PC-9 (cell line): ENCODE measurements around the gene MYLK.

Source experiments
- EZH2 ChIP-seq: fragments of 200-600 bp; sonication (generic); IDR thresholded peaks from 2 replicates; pipeline ENCODE4 v1.8.0; 2017; ENCODE audit warnings: antibody characterized with exemption, low read depth
- TF ChIP-seq, protein P1 (sequence below): fragments of 200-600 bp; sonication (generic); conservative IDR thresholded peaks from 2 replicates; pipeline ENCODE4 v1.6.1; 2017; ENCODE audit warnings: mixed run types, antibody characterized with exemption, mild to moderate bottlenecking, moderate library complexity

DNA sequence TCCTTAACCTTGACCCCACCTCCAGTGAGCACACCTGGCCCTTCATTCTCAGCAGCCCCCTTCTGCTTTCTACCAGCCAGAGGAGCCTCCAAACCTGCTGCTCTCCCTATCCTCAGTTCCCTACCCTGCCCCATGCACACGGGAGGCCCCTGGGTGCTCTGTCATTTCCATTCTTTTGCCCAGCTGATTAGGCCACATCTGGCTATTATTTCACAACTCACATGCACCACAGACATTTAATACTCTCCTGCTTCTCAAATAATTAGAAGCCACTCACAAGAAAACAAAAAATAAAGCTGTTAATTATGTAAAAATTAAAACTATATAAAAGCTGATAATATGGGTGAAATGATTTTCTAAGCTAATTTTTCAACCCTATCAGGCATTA, 50.7 kb downstream of the MYLK start:
- TF ChIP-seq, protein P1, sequence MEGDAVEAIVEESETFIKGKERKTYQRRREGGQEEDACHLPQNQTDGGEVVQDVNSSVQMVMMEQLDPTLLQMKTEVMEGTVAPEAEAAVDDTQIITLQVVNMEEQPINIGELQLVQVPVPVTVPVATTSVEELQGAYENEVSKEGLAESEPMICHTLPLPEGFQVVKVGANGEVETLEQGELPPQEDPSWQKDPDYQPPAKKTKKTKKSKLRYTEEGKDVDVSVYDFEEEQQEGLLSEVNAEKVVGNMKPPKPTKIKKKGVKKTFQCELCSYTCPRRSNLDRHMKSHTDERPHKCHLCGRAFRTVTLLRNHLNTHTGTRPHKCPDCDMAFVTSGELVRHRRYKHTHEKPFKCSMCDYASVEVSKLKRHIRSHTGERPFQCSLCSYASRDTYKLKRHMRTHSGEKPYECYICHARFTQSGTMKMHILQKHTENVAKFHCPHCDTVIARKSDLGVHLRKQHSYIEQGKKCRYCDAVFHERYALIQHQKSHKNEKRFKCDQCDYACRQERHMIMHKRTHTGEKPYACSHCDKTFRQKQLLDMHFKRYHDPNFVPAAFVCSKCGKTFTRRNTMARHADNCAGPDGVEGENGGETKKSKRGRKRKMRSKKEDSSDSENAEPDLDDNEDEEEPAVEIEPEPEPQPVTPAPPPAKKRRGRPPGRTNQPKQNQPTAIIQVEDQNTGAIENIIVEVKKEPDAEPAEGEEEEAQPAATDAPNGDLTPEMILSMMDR, result no peak
- no peak for TF ChIP-seq EZH2
